HG02610 (cell line): Measurements from ENCODE around the gene MAN2A1.
"Not testable (repeated sequence)": the region's sequence is repeated elsewhere in the genome, so short reads cannot be mapped to it uniquely, and the experiment has no call there.

Source experiments
- ATAC-seq: cut with Tn5 transposase; IDR thresholded peaks from one replicate; pipeline ENCODE4 v1.9.1; 2021; ENCODE audit warnings: mild to moderate bottlenecking, moderate library complexity; ENCODE audit not compliant: unreplicated experiment

The MAN2A1 gene

DNA sequence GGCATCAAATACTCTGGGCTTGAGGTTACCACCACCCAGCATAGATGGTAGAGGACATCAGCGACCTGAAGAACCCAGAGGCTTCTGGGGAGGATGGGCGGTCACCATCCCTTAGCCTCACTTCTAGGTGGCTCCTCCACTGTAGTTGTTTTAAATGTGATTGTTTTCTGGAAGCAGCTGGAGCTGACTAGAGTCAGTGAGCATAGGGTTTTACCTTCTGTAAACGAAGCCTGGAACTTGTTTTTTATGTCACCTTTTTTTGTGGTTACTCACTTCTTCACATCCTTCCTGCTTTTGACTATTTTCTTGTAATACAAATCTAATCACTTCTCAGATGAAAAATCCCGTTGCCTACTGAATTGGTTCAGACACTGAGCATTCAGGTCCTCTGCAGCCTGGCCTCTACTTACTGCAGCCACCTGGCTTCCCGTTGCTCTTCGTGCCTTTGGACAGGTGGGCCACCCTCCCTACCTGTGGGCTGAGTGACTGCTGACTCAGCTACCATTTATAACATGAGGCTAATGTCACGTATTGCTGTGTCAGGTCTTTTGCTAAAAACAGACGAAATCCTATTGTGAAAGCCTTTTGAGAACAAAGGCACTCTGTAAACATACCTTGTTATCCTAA lies 167.8 kb downstream of the MAN2A1 start:
- ATAC-seq = no peak

DNA sequence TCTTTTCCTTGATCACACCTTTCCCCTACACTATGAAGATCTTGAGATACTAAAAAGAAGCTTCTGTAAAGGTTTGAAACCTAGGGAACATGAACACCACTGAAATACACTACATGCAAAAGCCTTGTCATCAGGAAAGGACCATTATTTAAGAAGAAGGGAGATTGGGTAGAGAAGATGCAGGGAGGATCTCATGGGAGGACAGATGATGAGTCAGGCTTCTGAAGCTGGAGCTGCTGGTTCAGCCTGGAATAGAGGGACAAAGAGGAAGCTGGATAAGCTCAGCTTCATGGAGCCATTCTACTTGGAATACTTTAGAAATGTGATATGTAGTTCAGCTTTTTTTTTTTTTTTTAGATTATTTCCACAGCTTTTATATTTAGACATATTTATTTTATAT lies 169.8 kb downstream of the MAN2A1 start:
- ATAC-seq = no peak

DNA sequence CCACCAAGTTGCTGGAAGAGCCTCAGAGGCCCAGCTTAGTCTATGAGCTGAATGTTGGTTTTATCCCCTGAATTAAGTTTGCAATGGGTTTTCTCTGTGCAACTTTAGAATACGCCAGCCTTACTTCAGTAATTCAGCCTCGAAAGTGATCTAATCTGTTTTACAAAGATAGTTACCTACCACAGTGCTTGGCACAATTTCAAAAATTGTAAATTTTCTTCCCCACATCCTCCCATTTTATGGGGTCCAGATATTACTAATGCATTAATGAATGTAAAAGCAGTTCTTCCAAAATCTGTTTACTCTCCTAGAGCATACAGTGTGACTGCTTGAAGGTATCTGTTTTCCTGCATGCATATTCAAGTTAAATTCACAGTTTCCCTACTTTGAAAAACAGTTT lies 172.6 kb downstream of the MAN2A1 start:
- no peak for ATAC-seq

GRCh38 chr5:109863752-109864151 lies 174.0 kb downstream of the MAN2A1 start:
- peak; percentile 83 for ATAC-seq

DNA sequence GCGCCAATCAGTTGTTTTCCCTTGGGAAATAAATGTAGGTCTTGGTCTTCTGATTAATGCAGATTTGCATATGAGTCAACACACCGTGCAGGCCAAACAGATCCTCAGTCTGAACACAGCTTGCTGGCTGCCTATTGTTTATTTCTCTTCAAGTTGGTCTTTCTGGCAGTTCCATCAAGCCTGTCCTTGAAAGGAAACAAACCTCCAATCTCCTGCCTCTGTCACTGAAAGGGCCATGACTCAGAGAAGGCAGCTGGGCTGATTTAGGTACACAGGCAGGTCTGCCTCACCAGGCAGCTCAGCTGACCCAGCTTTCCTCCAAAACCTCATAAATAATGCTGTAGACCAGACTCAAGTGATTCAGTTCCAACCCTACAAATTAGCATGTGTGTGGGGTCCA lies 175.9 kb downstream of the MAN2A1 start:
- ATAC-seq = no peak

- no peak for ATAC-seq
Observed at GRCh38 chr5:109866051-109866450, 176.3 kb downstream of the MAN2A1 start.

GRCh38 chr5:109868737-109869136 lies 179.0 kb downstream of the MAN2A1 start:
- ATAC-seq = no peak

DNA sequence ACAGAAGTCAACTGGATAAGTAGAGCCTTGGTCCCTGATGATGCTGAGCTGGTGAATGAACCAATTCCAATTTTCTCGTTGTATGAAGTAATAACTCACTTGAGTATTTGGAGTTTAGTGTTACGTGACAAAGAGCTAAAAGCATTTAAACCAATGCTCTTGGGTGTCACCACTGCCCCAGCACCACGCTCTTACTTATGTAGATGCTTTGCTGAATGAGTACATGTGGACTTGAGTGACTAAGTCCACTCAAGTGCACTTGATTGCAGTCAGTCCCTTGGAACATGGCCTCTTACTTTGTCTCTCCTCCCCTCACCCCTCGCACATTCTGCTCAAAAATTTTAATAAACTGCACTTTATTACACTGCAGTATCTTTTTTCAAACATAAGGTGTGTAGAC lies 184.0 kb downstream of the MAN2A1 start:
- no peak for ATAC-seq

GRCh38 chr5:109874108-109874507 lies 184.4 kb downstream of the MAN2A1 start:
- no peak for ATAC-seq

GRCh38 chr5:109876030-109876725 lies 186.5 kb downstream of the MAN2A1 start:
- no peak for ATAC-seq

DNA sequence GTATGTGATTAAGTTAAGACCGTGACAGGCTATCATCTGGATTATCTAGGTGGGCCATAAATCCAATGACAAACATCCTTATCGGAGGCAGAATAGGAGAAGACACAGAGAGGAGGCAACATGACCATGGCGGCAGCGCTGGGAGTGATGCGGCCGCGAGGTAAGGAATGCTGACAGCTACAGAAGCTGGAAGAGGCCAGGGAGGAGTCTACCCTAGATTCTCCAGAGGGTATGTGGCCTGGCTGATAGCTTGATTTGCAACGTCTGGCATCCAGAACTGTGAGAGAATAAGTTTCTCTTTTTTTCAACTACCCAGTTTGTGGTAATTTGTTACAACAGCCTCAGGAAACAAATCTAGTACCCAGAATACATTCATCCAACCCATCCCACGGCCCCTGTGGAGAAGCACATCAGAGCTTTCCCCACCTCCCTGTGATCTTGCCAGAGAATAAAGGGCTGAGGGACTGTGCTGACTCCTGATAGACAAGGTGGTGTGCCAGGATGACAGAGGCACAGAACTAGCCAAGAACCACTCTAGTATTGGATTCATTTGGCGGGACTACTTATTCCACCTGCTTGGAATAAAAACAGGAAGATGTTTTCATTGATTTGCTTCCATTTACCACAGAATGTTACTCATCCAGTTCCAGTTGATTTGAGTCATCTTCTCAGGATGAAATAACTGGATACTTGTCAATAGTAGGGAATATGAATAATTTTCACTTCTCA lies 187.4 kb downstream of the MAN2A1 start:
- ATAC-seq = no peak

DNA sequence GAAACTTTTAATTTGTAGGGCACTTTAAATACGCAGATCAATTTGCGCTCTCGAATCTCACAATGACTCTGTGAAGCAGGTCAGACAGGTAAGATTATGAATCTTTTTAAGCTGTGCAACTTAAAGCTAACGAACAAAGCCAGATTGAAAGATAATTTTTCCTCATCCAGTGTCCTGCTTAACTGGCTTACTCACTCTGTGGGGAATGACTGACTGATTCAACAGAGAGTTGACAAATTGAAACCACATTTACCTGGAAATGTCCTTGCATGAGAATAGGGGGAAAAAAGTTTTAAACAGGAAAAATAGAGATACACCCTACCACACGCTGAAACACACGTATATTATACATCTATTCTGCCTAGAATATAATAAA lies 187.9 kb downstream of the MAN2A1 start:
- no peak for ATAC-seq

DNA sequence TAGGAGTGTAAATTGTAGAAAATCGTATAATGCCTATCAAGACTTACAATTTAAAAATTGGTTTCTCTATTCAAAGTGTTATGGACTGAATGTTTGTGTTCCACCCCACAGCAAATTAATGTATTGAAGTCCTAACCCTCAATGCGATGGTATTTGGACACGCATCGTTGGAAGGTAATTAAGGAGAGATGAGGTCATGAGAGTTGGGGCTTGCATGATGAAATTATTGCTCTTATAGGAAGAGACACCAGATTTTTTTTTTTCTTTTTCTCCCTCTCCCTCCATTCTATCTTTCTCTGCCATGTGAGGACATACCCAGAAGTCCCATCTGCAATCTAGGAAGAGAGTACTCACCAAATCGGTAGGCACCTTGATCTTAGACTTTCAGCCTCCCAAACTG lies 189.2 kb downstream of the MAN2A1 start:
- no peak for ATAC-seq

DNA sequence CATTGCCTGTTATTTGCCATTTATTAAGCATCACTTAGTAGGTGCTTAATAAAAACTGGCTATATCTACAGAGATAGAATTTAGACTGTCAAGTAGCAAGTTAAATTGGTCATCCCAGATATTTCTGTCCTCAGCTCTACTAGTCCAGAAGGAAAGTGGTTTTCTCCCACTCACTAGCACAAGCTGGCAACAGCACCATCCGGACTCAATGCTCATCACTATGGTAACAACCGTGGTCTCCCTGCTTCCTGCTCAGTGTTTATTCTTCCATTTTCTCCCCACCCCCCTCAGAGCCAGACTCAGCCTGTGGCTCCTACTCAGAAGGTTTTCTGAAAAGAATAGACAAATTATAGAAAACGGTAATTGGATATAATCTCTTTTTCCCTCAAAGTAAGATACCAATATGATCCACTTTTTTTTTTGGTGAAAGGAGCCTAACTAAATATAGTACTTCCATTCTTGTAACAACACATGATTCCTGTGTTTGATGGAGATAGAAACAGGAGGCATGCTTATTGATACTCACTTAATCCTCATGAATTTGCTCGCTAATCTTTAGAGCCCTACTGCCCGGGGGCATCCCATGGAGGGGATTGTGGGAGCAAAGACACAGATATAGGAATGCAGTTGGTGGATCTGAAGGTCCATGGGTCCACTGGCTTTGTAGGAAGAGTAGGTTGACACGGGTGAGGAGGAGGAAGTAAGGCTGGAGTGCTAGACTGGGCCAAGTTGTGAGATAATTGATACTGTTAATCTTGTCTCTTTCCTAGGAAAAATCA lies 191.4 kb downstream of the MAN2A1 start:
- ATAC-seq = no peak

DNA sequence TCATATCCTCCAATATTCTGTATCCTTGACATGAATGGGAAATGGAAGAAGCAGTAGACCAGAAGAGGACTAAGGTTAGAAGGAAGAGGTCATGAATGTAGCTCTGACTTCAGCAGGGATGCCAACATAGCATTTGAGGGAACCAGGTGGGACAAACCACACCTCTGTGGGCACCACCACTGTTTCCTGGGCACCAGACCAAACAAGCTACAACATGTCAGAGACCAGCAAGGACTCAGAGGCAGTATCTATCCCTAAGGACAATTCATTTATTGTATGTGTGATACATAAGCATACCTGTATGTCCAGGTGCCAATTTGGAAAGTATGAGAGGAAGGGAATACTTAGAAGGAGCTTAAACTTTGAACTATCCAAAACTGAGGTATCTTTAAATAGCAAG lies 192.8 kb downstream of the MAN2A1 start:
- no peak for ATAC-seq

DNA sequence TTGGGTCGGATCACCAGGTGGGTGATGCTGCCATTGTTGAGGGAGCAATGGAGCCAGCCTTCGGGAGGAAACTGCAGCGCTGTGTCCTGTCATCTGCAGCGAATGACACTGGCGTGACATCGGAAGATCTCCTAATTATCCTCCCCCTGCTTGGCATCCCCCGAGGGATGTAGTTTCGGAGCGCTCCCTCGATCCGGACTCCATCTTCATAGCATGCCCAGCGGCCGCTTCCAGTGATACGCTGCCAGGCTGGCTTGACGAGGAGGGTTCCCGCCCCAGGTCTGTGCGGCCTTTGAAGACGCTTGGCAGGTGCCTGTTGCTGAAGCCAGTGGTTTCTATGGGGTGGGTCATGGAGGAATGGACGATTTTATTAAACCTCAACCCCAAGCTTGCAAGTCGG lies 194.9 kb downstream of the MAN2A1 start:
- no peak for ATAC-seq

DNA sequence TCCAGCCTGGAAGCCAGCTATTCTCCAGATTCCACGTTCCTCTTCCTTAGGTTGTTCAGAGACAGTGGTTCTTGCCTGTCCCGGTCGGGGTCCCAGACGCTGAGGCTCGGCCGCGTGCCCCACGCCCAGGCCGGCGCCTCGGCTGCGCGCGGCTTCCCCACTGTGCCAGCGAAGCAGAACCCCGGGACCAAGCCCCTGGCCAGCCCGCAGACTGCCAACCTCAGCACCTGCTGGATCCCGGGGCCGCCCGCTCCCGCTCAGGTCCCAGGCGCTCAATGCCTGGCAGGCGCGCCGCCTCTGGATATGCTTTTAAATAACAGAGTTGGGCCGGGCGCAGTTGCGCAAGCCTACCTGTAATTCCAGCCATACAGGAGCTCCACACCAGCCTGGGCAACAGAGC lies 195.5 kb downstream of the MAN2A1 start:
- no peak for ATAC-seq

DNA sequence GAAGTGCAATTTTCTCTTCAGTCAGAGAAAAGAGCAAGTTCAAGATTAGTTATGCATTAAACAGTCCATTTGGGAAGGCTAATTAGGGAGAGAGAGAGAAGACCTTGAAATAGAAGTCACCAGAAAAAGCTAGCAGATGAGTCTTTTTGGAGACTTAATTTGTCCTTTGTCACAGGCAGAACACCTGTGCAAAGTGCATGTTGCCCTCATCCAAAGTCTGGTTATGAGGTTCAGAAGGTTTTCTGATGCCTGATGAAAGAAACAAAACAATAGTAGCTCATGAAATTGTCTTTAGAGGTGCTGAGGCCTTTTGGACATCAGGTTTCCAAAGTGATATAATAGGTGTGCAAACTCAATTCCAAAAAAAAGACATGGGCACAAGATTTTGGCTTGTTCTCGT lies 199.3 kb downstream of the MAN2A1 start:
- ATAC-seq = no peak

GRCh38 chr5:109893271-109893670 lies 203.5 kb downstream of the MAN2A1 start:
- not testable (repeated sequence) for ATAC-seq

DNA sequence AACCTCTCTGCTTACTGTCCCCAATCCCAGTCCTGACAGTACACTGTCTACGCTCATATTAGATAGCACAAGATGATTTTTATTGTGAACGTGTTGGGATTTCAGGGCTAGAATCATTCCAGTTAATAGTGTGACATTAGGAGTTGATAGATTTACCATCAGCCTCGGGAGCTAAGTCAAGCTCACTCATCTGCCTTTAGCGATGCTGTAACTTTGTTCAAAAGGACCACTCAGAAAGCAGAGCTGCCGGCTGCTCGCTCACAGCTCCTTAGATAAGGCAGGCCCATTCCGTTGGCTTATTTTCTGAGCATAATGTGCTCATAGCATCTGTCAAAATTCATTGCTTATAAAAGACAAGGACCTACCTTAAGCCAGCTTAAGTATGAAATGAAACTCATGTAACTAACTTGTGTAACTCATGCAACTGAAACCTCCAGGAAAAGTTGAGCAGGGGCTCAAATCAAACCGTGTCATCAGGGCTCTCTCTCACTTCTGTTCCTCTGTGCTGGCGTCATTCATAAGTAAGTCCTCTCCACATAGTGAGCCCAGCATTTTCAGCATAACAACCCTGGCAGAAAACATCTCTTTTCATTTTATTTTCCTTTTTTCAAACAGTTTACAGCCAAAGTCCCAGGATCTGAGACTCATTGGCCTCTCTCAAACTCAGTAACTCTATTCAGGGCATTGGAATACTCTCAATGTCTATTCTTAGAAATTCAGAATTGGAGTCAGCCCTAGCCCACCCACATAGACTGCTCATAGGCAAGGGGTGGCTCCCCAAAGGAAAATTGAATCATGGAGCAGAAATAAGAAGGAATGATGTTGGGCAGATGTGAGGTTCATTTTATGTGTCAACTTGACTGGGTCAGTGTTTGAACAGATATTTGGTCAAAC lies 208.8 kb downstream of the MAN2A1 start:
- ATAC-seq = no peak

GRCh38 chr5:109899163-109899535 lies 209.4 kb downstream of the MAN2A1 start:
- no peak for ATAC-seq
